Suppressor macrophage (primary cell): ENCODE results near the gene EI24.

Experiments used
- DNase-seq, 4 experiments: peaks; one replicate each; pipeline ENCODE4 v3.0.0-alpha.2; 2020 to 2022

EI24 gene

GRCh38 chr11:125583496-125583895 lies 14.2 kb downstream of the EI24 start:
- DNase-seq, result no peak

- DNase-seq, result no peak
These were observed 16.2 kb downstream of the EI24 start for GRCh38 chr11:125585487-125585886.

- DNase-seq, result no peak
These were observed 17.3 kb downstream of the EI24 start for GRCh38 chr11:125586623-125587022.

- no peak for DNase-seq
These were observed 18.2 kb downstream of the EI24 start for GRCh38 chr11:125587480-125587879.

- no peak for DNase-seq
These were observed 19.2 kb downstream of the EI24 start for GRCh38 chr11:125588505-125588904.

DNA sequence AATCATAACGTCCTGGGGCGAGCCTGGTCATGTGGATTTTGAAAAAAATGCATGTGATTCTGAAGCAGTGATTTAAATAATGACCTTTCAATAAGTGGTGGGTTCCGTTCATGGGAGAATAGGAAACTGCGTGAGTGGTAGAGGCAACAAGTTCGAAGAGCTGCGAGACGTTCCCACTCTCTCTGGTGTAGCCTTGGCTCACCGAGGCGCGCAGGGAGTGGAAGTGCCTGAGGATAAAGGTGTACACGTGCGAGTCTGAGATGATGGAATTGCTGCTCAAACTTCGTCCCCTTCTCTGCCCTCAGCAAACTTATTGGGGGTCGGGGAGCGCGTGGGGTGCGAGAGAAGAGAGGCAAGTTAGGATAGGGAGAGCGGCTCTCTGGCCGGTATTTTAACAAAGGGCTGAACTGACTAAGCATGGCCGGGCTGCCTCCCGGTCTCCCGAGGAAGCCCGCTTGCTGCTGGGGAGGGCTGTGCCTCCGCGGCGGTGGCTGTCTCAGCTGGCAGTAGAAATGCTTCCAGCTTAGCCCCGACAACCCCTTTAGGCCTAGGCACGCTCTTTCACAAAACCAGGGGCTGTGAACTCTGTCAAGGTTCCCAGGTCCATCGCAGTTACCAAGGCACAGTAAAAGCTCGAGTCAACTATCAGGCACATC lies 22.5 kb downstream of the EI24 start:
- DNase-seq, result peak; percentile 64 to 86 (median 77)

DNA sequence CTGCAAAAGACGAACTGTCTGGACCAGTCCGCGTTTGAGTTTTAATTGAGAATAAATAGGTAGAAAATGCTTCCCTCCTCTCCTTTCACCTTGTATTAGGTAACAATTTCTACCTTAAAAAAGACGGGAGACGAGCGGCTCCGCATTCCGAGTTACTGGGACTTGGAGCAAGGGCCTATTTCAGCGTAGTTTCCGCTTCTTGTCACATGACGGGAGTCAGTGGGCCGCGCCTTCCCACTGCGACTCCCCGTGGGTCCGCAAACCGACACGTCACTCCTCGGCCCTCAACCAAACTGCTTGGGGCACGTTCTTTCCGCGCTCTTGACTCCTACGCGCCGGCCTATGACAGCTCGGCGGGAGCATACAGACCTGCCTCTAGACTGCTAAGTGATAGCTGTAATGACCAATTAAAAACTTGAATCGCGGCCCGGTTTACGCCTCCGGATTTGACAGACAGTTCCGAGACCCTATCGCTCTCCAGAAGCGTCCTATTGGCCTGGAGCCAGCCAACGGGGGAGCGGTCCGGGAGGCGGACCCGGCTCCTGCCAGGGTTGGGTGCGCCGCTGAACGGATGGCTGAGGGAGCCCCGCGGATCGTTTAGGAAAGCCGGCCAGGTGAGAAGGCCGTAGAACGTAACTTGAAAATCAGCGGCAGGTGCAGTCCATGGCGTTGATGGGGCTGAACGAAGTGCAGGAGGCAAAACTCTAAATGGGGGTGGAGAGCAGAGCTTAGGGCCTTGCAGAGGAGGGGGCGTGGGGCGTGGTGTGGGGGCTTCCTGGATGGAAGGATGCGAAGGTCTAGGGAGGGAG lies 23.2 kb downstream of the EI24 start, which contains the start of gene STT3A:
TSS of gene STT3A (plus strand) at position 548 of the 809 bp plus-strand sequence. CDS start 3,064 bp downstream, outside the sequence.
- peak; percentile 99 to 100 (median 100) for DNase-seq

DNA sequence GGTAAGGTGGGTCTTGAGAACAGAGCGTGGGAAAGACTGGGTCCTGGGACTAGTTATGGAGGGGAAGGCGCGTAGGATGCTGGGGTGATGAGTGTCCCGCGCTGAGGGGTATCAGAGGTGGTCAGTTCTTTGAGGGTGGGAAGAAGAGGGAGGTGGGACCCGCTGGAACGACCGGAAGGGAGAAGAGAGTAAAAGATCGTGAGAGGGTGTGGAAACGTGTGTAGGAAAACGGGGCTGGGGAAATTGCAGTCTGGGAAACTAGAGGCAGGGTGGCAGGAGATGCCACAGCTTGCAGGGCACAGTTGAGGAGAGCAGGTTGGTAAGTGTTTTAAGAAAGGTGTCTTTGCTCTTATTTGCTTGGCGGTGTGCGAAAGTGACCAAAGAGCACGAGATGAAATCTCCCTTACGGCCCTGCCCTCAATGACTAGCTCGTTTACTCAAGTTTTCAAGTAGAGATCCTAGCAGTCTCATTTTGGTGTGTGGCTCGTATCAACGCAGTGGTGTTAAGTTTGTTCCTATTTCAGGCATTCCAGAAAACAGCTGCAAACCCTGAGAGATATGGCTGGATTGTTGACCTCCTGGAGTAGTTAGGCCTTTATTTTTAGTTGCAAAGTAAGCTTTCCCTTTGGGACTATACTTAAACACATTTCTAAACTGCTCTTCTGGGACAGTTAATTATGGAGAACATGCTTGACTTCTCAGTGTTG lies 24.0 kb downstream of the EI24 start:
- peak; percentile 30 to 46 (median 35) for DNase-seq

DNA sequence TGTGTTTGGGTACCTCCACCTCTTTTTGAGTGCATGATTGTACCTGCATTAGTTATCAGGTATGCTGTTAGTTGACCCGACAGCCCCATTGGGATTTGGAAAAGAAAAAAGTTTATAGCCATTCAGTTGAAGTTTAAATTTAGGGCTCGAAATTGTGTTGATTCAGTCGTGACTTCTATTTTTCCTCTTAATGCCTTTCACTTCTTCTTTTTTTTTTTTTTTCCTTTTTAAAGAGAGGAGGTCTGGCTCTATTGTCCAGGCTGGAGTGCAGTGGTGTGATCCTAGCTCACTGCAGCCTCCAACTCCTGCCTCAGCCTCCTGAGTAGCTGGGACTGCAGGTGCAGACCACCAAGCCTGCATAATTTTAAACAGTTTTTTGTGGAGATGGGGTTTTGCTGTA lies 25.7 kb downstream of the EI24 start:
- DNase-seq, result peak in 2 of 4 experiments; percentile 6 to 31

DNA sequence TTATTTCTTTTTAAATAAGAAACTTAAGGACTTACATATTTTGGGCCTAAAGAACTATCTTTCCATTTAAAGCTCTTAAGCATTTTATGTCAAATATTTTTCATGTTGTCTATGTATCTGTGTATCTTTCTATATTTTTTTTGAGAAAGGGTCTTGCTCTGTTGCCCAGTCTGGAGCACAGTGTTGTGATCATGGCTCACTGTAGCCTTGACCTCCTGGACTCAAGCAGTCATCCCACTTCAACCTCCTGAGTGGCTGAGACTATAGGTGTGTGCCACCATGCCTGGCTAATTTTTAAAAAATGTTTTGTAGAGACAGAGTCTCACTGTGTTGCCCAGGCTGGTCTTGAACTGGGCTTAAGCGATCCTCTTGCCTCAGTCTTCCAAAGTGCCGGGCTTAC lies 31.4 kb downstream of the EI24 start:
- no peak for DNase-seq

- no peak for DNase-seq
These were observed 33.9 kb downstream of the EI24 start for GRCh38 chr11:125603207-125603606.

- DNase-seq, result no peak
These were observed 36.1 kb downstream of the EI24 start for GRCh38 chr11:125605417-125605816.

DNA sequence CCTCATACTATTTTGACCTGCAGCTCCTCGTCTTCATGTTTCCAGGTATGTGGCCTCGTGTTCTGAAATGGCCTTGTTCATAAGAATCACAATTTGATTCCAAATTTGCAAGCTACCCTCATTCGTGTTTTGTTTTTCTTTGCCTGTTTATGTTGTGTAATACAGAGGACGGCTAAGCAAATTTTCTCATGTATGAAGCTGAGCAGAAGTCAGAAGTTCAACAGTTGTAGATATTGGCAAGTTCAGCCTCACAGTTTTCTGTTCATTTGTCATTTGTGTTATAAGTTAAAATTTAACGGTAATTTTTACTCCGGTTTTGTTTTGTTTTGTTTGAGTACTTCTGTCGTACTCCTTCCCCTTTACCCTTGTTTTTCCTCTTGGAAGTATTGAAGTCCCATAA lies 40.3 kb downstream of the EI24 start:
- no peak for DNase-seq

DNA sequence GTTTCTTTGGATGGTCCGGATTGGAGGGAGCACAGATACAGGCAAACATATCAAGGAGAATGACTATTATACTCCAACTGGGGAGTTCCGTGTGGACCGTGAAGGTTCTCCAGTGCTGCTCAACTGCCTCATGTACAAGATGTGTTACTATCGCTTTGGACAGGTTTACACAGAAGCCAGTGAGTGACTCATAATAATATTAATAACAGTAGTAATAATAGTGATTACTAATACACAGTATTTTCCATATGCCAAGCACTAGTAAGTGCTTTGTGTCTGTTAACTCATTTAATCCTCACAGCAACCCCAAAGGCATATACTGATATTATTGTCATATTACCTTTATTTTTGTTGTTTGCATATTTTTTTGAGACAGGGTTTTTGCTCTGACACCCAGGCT lies 49.1 kb downstream of the EI24 start:
- no peak for DNase-seq

DNA sequence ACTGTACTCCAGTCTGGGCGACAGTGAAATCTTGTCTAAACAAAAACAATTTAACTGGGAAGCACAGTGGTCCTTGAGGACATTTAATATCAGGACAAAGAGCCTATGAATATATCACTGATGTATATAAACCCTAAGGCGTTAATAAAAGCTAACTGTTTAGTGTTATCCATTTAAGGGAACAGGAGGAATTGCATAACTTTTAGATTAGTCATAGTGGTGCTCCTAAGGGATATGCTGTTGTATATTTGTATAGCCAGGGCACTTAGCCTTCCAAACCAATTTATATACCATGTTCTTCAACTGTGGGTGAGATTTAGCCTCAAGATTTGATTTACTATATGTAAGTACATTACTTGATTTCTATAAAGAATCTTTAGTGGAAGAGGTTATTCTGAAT lies 52.7 kb downstream of the EI24 start:
- DNase-seq, result peak in 2 of 4 experiments; percentile 3 to 10

DNA sequence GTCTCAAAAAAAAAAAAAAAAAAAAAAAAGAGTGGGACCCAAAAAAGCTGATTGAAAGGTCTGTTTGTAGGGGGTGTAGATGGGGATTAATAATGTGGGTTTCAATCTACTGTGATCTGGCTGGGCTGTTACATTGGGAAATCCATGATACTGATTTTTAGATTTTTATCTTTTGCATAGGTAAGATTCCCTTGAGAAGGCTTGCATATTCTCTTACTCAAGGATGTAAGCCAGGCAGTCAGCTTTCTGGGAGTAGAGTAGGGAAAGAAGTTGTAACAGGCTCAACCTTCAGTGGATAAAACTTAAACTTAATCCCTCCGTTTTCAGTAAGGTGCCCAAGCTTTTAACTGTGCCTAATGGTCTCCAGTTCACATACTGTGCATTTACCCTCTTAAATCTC lies 53.8 kb downstream of the EI24 start:
- DNase-seq, result no peak

DNA sequence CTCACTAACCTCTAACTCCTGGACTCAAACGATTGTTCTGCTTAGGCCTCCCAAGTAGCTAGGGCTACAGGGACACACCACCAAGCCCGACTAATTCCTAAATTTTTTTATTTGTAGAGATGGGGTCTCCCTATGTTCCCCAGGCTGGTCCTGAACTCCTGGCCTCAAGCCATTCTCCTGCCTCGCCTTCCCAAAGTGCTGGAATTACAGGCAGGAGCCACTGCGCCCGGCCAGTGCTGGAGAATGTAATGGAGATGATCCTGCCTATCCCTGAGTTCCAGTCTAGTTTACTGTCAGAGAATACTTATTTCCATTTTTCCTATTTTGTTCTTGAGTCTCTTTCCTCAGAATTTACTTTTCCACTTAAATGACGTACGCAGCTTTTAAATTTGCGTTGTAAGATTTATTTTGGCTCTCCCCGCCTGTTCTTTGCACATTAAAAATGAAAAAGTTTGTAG lies 55.5 kb downstream of the EI24 start, which contains the start of gene CHEK1:
TSS of gene CHEK1 (plus strand) at position 408 of the 458 bp plus-strand sequence. CDS start 1,606 bp downstream, outside the sequence.
- no peak for DNase-seq

DNA sequence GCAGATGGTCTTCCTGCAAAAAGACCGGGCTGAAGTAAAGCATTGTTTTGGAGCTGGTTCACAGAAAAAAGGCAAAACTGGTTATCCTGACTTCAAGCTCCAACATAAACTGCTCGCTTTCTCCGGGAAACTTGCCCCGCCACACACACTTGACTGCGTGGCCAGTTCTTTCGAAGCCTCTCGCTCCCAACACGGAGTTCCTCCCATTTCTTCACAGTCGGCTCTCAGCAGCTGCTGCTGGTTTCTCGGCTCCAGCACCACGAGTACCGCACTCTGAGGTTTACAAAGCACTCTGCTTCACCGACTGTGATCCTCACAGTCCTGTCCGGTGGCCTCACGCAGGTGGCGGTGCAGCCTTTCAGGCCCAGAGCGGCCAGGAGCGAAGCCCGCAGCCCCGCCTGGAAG lies 56.0 kb downstream of the EI24 start:
- no peak for DNase-seq

DNA sequence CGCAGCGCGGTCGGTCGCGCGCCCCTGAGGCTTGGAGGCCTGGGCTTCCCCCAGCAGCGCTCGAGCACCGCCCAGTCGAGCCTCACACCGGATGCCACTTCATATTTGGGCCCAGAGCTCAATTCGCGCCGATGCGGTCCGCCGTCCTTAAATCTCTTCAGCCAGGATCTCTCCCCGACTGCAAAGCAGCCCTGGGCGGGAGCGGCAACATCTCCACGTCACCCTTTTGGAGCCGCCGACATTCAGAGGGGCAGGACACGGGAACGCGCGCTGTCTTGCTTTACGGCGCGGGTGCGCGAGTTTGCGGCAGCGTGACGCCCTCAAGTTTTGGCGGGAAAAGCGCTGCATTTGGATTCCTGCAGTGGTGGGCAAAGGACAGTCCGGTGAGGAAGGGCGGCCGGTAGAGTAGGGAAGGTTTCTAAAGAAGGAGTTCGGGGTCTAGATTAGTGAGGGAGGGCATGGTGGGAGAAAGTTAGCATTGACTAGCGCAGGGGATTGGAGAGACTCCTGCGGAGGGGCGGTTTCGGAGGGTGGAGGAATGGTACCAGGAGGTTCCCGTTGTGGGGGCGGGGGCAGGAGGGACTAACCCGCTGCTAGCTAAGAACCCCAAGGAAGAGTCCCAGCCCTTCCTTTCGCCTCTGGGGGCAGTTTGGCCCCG lies 56.5 kb downstream of the EI24 start:
- DNase-seq, result peak; percentile 91 to 96 (median 93)

DNA sequence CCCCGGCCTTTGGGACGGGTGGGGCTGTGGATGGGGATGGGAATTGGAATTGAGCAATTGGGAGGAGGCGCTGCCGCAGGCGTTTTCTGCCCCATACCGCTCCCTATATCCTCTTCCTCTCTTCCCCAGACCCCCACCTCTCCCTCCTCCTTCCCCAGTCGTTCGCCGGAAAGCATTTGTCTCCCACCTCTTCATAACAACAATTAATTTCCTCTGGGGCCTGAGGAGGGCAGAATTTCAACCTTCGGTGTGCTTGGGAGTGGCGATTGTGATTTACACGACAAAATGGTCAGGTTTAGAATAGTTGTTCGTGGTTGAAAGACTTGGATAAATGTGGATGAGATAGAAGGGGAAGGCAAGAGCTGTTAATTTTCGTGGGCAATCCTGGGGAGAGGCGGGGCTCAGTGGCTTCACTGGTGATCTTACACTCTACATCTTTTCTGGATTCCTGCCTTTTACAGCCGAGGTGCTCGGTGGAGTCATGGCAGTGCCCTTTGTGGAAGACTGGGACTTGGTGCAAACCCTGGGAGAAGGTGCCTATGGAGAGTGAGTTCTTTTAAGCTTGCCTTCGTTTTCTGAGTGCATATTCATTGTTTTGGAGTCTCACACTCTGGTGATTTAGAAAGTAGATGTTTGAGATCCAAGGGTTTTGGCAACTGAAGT lies 57.1 kb downstream of the EI24 start:
- no peak for DNase-seq

DNA sequence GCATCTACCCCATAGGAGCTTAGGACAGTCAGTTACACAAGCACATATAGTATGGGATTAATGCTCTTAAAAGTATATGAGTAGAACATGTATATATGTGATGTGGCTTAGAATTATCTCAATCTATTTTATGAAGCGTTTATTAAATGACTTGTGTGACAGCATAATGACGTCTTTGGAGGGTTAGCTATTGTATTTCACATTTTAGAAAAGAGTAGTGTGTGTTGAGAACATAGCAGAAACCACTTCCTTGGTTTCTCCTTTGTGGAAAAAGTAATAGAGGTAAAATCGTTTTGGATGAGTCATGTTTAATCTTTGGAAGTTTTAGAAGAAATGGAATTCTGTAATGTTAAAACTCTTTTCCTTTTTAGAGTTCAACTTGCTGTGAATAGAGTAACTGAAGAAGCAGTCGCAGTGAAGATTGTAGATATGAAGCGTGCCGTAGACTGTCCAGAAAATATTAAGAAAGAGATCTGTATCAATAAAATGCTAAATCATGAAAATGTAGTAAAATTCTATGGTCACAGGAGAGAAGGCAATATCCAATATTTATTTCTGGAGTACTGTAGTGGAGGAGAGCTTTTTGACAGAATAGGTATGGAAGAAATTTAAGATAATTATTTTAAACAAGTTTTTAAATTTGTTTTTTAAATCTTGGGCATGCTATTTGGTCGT lies 58.1 kb downstream of the EI24 start:
- no peak for DNase-seq
